ENCODE measurements around the gene KLLN. TPM values are rescaled to one million over a fixed set of nuclear protein-coding genes. Genes with fewer than 3 reads are reported as not detected.

Gene KLLN
- total RNA-seq, result 0.78 and 0.88 TPM in 2 replicates

GRCh38 chr10:87863053-87863943 is at the start of gene KLLN, which contains the start of gene PTEN:
TSS of gene KLLN (minus strand) at chr10:87863533. CDS start at chr10:87862487, 1,046 bp downstream.
TSS of gene PTEN (plus strand) at chr10:87863625. CDS start at chr10:87864470, 845 bp downstream.

GRCh38 chr10:87817609-87818504 is 45.5 kb downstream of the KLLN start, which contains the start of gene ATAD1:
TSS of gene ATAD1 (minus strand) at chr10:87818226. CDS start at chr10:87814599, 3,627 bp downstream.

Other genes starting within 250 kb of the KLLN start
- 44.0 and 77.2 TPM in 2 replicates for gene PAPSS2, start 203.7 kb downstream of the KLLN start, total RNA-seq
- 26.2 and 33.7 TPM in 2 replicates for gene ATAD1, start 45.3 kb downstream of the KLLN start, total RNA-seq
- gene PTEN, start 92 bp upstream of the KLLN start, total RNA-seq, result 52.5 and 73.9 TPM in 2 replicates